ENCODE measurements around the gene CABP1.

GRCh38 chr12:120699553-120699952 is 59.1 kb downstream of the CABP1 start:
- TF ChIP-seq CTCF (conservative IDR thresholded peaks at IDR 0.05; ENCODE audit: low read depth in 2 of 2) (no peak), CREB1 (CRISPR knock-in tag; IDR thresholded peaks at IDR 0.05; ENCODE audit: low read depth) (no peak), EZH2phosphoT487 (IDR thresholded peaks at IDR 0.05; ENCODE audit: unreplicated experiment) (no peak), POLR2AphosphoS5 (IDR thresholded peaks at IDR 0.05; ENCODE audit: low read depth) (no peak), EZH2 (IDR thresholded peaks at IDR 0.05; ENCODE audit: low read depth, unreplicated experiment) (no peak), REST (IDR thresholded peaks at IDR 0.05; ENCODE audit: unreplicated experiment) (no peak), STAT1 (IDR thresholded peaks at IDR 0.05; ENCODE audit: unreplicated experiment) (no peak), ETS1 (IDR thresholded peaks at IDR 0.05) (no peak)

Measured in GM23338 (cell line).